Peyer's patch (tissue), 4 donors: Measurements from ENCODE around the gene ADGRG7.

Experiments used
- CTCF ChIP-seq, 6 experiments: fragments of 450-650 bp in 4 of 6; fragments of 200-600 bp in 2 of 6; sonication (generic) in 1 of 6; IDR thresholded peaks; one replicate each; pipeline ENCODE4 v1.5.1; 2017 to 2019; ENCODE audit warnings: antibody characterized with exemption in 6 of 6, mild to moderate bottlenecking in 3 of 6, moderate library complexity in 1 of 6
- POLR2A ChIP-seq, 2 donors: fragments of 450-650 bp; IDR thresholded peaks; one replicate each; pipeline ENCODE4 v1.5.1; 2017; ENCODE audit warnings: antibody characterized with exemption in 2 of 2, mild to moderate bottlenecking in 2 of 2, moderate library complexity in 2 of 2

DNA sequence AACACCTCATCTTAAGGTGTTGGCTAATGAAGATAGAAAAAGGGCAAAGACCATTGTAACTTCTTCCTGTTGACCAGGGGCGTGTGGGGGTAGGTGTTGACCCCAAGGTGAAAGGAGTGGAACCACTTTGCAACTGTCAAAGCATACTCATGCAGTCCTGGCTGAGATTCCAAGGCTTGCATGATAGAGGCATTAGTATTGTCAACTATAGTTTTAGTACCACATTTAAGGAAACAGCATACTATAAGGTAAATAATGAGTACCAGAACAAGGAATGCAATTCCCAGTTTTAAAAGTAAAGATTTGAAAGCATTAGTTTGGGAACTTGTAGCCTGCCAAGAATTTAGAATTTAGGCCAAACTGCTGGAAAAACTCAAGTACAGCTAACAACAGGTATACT is 27.8 kb upstream of the ADGRG7 start:
- TF ChIP-seq CTCF (IDR thresholded peaks at IDR 0.05) (no peak), POLR2A (IDR thresholded peaks at IDR 0.05) (no peak)
